Large intestine (tissue), 3 donors: ENCODE data around the gene PYGM. TPM values are rescaled to one million over a fixed set of nuclear protein-coding genes. Genes with fewer than 3 reads are reported as not detected.

ENCODE experiments used
- DNase-seq, 2 donors: peaks; one replicate each; pipeline versions ENCODE4 v3.0.0 to v3.0.0-alpha.2; 2013
- H3K27ac ChIP-seq: one replicate; pipeline ENCODE4 v1.5.1; 2013; ENCODE audit warnings: low read length
- H3K27me3 ChIP-seq: 2 replicates; pipeline ENCODE4 v1.6.1; 2013; ENCODE audit warnings: low read length; ENCODE audit not compliant: control insufficient read depth, insufficient read depth
- H3K36me3 ChIP-seq: 2 replicates; pipeline ENCODE4 v1.6.1; 2013; ENCODE audit warnings: low read length; ENCODE audit not compliant: control insufficient read depth, insufficient read depth
- H3K4me1 ChIP-seq: one replicate; pipeline ENCODE4 v1.6.1; 2013; ENCODE audit warnings: low read length; ENCODE audit not compliant: control insufficient read depth, insufficient read depth
- H3K4me3 ChIP-seq: one replicate; pipeline ENCODE4 v1.5.1; 2013; ENCODE audit warnings: low read length
- H3K9me3 ChIP-seq: one replicate; pipeline ENCODE4 v1.6.1; 2013; ENCODE audit warnings: mild to moderate bottlenecking, low read depth, low read length, moderate library complexity; ENCODE audit not compliant: control insufficient read depth
- WGBS: methylation state at CpG from one replicate; pipeline ENCODE4 v1.1.5; 2013; ENCODE audit warnings: low lambda C conversion rate; ENCODE audit not compliant: insufficient coverage; 5-methylcytosine and 5-hydroxymethylcytosine counted together
- polyA plus RNA-seq: library from polyadenylated mRNA; unstranded; fragments of 120-200 nt; gene quantifications from one replicate; pipeline ENCODE4 v1.2.1, GENCODE V29; 2013

PYGM gene
- polyA plus RNA-seq, 1 donor, result 2.4 TPM

DNA sequence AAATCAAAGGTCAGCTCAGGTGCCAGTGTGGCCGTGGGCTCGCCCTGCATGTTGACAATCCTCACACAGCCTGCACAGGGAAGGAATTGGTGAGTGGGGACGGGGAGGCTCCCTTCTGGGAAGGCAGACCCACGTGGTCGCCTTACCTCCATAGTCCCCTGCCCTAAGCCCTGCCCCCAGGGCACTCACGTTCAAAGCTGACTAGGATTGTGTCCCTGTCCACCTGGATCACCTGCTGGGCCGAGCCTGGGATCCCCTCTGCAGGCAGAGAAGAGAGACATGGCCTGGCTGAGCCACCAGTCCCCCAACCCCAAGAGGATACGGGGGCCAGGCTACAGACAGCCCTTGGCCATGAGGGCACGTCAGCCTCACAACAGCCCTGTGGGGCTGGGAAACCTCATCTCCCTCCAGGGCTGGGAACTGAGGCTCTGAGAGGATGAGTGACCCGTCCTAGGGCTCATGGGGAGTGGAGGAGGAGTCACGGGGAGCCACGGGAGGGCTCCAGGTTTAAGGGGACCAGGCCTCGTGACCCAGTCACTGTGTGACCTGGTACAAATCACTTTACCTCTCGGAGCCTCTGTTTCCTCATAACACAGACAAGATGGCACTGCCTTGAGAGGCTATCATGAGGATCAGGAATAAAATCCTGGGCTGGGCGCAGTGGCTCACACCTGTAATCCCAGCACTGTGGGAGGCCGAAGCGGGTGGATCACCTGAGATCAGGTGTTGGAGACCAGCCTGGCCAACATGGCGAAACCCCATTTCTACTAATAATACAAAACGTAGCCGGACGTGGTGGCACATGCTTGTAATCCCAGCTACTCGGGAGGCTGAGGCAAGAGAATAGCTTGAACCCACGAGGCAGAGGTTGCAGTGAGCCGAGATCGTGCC lies 30.7 kb upstream of the PYGM start:
- Histone ChIP-seq H3K27ac (no peak overlapping the region), H3K36me3 (peaks cover 19% of the 10 kb centered on the region), H3K4me1 (peaks cover 15% of the 10 kb centered on the region), H3K9me3 (no peaks in the 10 kb centered on the region), H3K4me3 (no peak overlapping the region), H3K27me3 (no peaks in the 10 kb centered on the region)
- 100% methylated on average over 2 of the region's 25 CpGs for WGBS
- DNase-seq, result no peak

DNA sequence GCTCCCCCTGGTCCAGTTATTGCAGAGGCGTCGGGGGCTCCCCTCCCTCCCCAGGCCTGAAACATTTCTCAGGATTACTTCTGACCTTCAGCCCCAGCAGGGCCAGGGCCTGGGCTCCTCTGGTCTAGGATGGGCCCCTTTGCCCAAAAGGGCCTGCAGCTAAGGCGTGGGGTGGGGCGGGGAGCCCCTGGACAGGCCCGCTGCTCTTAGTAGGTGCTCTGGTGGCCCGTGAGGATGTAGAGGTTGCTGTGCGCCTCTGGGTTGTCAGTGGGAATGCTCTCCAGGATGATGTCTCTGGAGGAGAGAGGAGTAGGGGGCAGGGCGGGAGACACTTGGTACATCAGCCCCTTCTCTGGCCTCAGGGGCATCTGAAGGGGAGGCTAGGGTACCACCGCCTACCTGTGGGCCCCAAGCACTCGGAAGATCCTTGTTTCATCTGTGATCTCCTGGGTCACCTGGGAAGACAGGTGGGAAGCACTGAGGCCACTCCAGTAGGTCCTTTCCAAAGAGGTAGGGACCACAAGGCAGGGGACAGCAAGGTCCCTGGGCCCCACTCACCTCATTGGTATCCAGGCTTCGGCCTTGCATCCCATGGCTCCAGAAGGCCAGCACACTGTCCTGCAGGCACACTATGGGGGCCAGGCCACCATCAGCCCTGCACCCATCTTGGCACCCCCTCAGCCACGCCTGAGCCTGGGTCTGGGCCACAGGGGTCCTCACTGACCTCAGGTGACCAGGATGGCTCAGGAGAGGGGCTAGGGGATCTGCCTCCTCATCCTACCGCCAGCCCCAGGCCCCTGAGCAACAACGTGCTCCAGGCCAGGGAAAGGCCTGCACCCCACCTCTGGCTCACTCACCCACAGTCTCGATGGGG lies 29.8 kb upstream of the PYGM start:
- no CpG with 5 or more reads among the region's 15 CpGs for WGBS
- H3K9me3 ChIP-seq, result no peaks in the 10 kb centered on the region
- H3K27me3 ChIP-seq, result no peaks in the 10 kb centered on the region
- H3K27ac ChIP-seq, result no peak overlapping the region
- peaks cover 19% of the 10 kb centered on the region for H3K36me3 ChIP-seq
- H3K4me1 ChIP-seq, result peaks cover 15% of the 10 kb centered on the region
- H3K4me3 ChIP-seq, result no peak overlapping the region
- no peak for DNase-seq

DNA sequence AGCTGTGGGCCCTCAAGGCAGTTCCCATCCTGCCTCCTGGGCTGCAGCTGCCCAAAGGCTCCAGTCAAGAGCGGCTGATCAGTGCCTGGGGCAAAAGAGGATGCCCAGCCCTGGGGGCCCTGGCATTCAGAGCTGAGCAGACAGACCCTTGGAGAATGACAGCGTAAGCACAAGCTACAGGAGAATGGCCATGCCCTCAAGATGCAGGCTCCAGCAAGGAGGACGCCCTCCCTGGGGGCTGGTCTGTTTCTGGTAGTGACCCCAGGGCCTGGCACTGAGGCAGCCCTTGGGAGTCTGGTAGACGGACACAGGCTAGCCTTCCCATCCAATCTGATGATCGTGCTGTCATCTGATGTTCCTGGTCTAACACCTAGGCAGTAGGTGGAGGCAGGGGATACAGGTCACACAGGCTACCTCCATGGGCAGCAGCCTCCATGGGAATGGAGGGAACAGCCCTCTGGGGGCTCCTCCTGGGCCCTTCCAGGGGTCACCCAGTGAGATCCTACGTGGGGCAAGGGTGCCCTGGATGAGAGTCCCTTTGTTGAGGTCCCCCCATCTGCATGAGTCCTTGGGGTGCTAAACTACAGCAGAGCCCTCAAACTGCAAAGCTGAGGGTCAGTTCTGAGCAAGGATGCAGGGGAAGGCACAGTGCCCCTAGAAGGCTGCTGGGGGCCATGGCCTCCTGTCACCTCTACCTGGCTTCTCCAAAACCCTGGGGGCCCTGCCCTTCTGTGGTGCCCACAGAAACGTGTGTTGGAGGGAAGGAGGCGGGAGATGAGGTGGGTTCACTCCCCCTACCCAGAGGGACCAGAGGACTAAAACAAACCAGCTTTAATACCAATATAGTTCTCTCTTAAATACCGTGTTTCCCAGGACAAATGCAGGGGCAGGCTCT lies 28.8 kb upstream of the PYGM start:
- WGBS, result no CpG with 5 or more reads among the region's 9 CpGs

DNA sequence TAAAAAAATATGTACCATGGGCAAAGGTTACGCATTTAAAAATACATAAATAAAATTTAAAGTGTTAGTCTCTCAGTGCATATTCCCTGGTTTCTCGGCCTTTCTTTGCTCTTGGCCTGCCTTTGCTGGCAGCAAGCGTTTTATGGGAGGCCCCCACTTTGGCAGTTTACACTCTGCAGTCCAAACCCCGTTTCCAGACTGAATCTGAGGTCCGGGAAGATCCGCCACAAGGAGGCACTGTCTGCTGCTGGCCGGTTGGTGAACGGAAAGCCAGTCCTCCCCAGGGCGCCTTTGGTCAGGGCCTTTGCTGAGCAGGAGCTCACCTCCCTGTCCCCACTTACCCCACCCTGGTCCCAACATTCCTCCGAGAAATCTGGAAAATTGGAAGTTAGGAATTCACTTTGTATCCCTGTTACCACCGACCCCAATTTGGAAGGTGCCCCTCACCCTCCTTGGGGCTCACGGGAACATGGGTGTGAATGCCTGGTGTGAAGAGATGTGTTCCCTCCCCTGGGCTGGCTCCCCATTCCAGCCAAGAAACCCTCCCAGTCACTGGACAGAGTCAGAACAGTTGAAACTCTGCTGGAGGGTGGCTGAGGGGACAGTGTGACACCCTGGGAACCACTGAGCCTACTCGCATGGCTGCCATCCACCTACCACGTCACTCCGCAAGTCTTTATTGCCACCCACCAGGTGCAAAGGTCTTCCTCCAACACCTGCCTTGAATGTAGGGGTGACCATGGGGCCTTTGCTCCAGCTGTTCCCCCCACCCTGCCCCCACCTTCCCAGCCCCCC lies 27.9 kb upstream of the PYGM start:
- H3K27ac ChIP-seq, result peak overlapping the region; percentile 43
- WGBS, result no CpG with 5 or more reads among the region's 15 CpGs
- H3K4me1 ChIP-seq, result peaks cover 15% of the 10 kb centered on the region
- H3K9me3 ChIP-seq, result no peaks in the 10 kb centered on the region
- peak; percentile 57 to 74 for DNase-seq
- no peak overlapping the region for H3K4me3 ChIP-seq
- H3K27me3 ChIP-seq, result no peaks in the 10 kb centered on the region
- peaks cover 19% of the 10 kb centered on the region for H3K36me3 ChIP-seq

More for the DNA sequence above, 28.8 kb upstream of the PYGM start:
- no peak overlapping the region for H3K4me3 ChIP-seq
- peaks cover 19% of the 10 kb centered on the region for H3K36me3 ChIP-seq
- DNase-seq, result no peak
- H3K9me3 ChIP-seq, result no peaks in the 10 kb centered on the region
- peak overlapping the region; percentile 33 for H3K27ac ChIP-seq
- no peaks in the 10 kb centered on the region for H3K27me3 ChIP-seq
- H3K4me1 ChIP-seq, result peaks cover 15% of the 10 kb centered on the region

DNA sequence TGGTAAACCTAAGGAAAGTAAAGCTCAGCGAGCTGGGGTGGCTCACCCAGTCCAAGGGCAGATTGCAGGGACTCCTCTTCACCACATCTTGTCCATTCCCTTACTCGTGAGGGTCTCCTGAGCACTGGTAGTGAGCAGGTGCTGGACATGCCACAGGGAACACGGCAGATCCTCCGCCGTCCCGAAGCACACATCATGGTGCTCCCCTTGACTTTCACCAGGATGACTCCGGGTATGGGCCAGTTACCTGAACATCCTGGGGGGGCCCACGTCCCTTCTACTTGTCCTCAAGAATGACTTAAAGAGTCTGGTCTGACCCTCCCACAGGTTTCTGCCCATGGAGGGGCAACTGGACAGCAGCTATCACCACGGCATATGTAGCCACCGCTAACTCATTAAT lies 26.5 kb upstream of the PYGM start:
- no peak for DNase-seq
- peaks cover 15% of the 10 kb centered on the region for H3K4me1 ChIP-seq
- H3K4me3 ChIP-seq, result no peak overlapping the region
- H3K27ac ChIP-seq, result no peak overlapping the region
- WGBS, result no CpG with 5 or more reads among the region's 10 CpGs
- no peaks in the 10 kb centered on the region for H3K9me3 ChIP-seq
- H3K36me3 ChIP-seq, result peaks cover 16% of the 10 kb centered on the region
- H3K27me3 ChIP-seq, result no peaks in the 10 kb centered on the region

DNA sequence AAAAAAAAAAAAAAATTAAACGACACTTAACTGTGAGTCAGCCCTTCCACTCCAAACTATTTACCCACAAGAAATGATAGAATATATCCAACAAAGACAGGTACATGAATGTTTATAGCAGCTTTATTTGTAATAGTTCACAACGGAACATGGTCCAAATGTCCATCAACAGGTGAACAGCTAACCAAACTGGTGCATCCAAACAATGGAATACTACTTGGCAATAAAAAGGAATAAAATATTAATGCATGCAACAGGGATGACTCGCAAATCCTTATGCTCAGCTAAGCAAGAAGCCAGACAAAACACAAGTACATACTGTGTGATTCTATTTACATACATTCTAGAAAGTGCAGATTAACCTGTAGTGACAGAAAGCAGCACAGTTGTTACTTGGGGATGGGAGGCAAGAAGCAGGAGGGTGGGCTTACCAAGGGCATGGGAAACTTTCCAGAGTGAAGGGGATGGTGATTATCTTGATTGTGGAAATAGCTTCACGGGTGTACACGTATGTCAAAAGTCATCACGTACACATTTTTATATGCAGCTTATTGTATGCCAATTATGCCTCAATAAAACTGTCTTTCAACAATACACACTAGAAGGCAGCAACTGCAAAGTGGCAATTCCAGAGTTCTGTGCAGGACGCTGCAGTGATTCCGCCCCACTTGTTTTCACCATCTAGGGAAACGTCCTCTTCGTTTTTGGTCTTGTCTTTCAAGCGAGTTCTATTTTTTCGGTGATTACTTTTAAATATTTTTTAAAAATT lies 25.2 kb upstream of the PYGM start:
- peaks cover 15% of the 10 kb centered on the region for H3K36me3 ChIP-seq
- no peak overlapping the region for H3K4me3 ChIP-seq
- H3K9me3 ChIP-seq, result no peaks in the 10 kb centered on the region
- peaks cover 15% of the 10 kb centered on the region for H3K4me1 ChIP-seq
- no peaks in the 10 kb centered on the region for H3K27me3 ChIP-seq
- WGBS, result 86% methylated on average over 7 of the region's 12 CpGs
- DNase-seq, result no peak
- H3K27ac ChIP-seq, result no peak overlapping the region

DNA sequence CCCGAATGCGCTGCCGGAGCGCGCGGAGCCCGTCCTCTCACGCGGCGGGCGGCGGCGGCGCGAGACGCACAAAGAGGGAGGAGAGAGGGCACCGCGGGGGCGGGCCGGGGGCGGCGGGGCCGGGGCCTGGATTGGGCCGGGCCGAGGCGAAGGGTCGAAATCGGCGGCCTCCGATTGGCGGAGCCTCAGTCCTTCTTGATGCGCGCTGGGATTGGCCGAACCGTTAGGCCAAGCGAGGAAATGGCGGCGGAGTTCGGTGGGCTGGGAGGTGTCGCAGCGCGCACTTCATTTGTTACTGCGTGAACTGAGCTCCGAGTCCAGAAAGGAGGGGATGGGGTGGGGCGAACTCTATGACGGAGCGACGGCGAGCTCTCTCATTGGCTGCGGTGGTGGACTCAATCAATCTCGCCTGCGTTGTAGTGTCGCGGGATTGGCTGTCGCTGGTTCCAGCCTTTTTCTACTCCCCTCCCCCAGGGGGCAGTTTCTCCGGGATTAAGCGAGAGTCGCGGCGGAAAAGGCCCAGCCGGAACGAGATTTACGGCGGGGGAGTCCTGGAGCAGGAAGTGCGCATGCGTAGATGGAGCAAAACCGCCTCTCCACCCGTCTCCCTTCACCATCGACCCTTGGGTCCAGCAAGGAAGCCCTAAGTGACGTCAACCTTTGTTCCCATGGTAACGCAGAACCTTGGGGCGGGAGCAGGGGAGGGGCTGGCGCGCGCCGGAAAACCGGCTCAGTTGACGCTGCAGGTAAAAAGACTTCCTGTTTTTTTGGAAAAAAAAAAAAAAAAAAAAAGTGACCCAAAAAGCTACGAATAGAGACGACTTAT lies 18.9 kb upstream of the PYGM start, which contains the start of gene SF1:
TSS of gene SF1 (minus strand) at position 70 of the 826 bp plus-strand sequence. CDS start 150 bp downstream, outside the sequence.
- H3K27me3 ChIP-seq, result no peaks in the 10 kb centered on the region
- H3K27ac ChIP-seq, result peak within 1 kb of the TSS; percentile 99
- WGBS, result no CpG with 5 or more reads among the region's 80 CpGs
- peaks cover 10% of the 10 kb centered on the region for H3K4me1 ChIP-seq
- peak within 1 kb of the TSS; percentile 72 for H3K4me3 ChIP-seq
- peak; percentile 100 for DNase-seq
- H3K36me3 ChIP-seq, result peaks cover 33% of the 10 kb centered on the region
- no peaks in the 10 kb centered on the region for H3K9me3 ChIP-seq

DNA sequence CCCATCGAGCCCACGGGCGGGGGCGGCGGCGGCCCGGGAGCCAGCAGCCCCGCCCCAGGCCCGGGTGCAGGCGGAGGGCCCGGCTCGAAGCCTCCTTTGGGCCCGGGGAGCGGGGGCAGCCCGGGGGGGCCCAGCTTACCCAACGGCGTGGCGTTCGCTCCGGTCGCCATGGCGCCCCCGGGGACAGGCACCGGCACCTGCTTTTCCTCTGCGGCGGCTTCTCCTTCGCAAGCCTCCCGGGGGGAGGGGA lies 18.4 kb upstream of the PYGM start:
- Histone ChIP-seq H3K27me3 (no peaks in the 10 kb centered on the region), H3K4me1 (peaks cover 10% of the 10 kb centered on the region), H3K4me3 (peak overlapping the region; percentile 72), H3K36me3 (peaks cover 38% of the 10 kb centered on the region), H3K9me3 (no peaks in the 10 kb centered on the region), H3K27ac (peak overlapping the region; percentile 99)
- no CpG with 5 or more reads among the region's 28 CpGs for WGBS
- no peak for DNase-seq
